EL (cell line): ENCODE measurements around the gene KCNH4.
"Not testable (repeated sequence)": the region's sequence is repeated elsewhere in the genome, so short reads cannot be mapped to it uniquely, and the experiment has no call there.

Experiments
- DNase-seq: peaks from one replicate; pipeline ENCODE4 v3.0.0-alpha.2; 2016

KCNH4 gene

GRCh38 chr17:42177684-42178083 is 3.3 kb downstream of the KCNH4 start:
- no peak for DNase-seq

GRCh38 chr17:42174126-42174783 is 6.7 kb downstream of the KCNH4 start:
- DNase-seq = no peak

GRCh38 chr17:42171831-42172230 is 9.1 kb downstream of the KCNH4 start:
- no peak for DNase-seq

- DNase-seq = no peak
These were observed 11.6 kb downstream of the KCNH4 start for GRCh38 chr17:42169351-42169750.

- no peak for DNase-seq
These were observed 13.1 kb downstream of the KCNH4 start for GRCh38 chr17:42167807-42168206.

GRCh38 chr17:42166196-42166763 is 14.7 kb downstream of the KCNH4 start:
- no peak for DNase-seq

- no peak for DNase-seq
These were observed 15.2 kb downstream of the KCNH4 start for GRCh38 chr17:42165751-42166150.

- DNase-seq = no peak
These were observed 17.1 kb downstream of the KCNH4 start for GRCh38 chr17:42163696-42164407.

- peak; percentile 24 for DNase-seq
These were observed 17.8 kb downstream of the KCNH4 start for GRCh38 chr17:42163113-42163512.

GRCh38 chr17:42160531-42160910 is 20.4 kb downstream of the KCNH4 start:
- no peak for DNase-seq

GRCh38 chr17:42159796-42160530 is 21.0 kb downstream of the KCNH4 start:
- DNase-seq = no peak

GRCh38 chr17:42155614-42156045 is 25.3 kb downstream of the KCNH4 start:
- no peak for DNase-seq

- peak; percentile 39 for DNase-seq
These were observed 26.8 kb downstream of the KCNH4 start for GRCh38 chr17:42153919-42154742.

- DNase-seq = no peak
These were observed 33.9 kb downstream of the KCNH4 start for GRCh38 chr17:42146911-42147607.

GRCh38 chr17:42143138-42143537 is 37.8 kb downstream of the KCNH4 start:
- DNase-seq = not testable (repeated sequence)

GRCh38 chr17:42142371-42142896 is 38.5 kb downstream of the KCNH4 start:
- DNase-seq = peak; percentile 87

- no peak for DNase-seq
These were observed 39.6 kb downstream of the KCNH4 start for GRCh38 chr17:42141382-42141781.

GRCh38 chr17:42140690-42141089 is 40.3 kb downstream of the KCNH4 start:
- not testable (repeated sequence) for DNase-seq

GRCh38 chr17:42138749-42139492 is 42.0 kb downstream of the KCNH4 start:
- DNase-seq = no peak

GRCh38 chr17:42136654-42137051 is 44.3 kb downstream of the KCNH4 start:
- no peak for DNase-seq
